Prostate gland (tissue), 2 donors: ENCODE results near the gene WDR1.

Experiments used
- CTCF ChIP-seq, 4 experiments: fragments of 200-600 bp in 2 of 4; fragments of 450-650 bp in 2 of 4; sonication (generic) in 2 of 4; IDR thresholded peaks; 1 replicate in 3 of 4; 2 replicates in 1 of 4; pipeline ENCODE4 v1.5.1; 2016 to 2019; ENCODE audit warnings: antibody characterized with exemption in 4 of 4, mild to moderate bottlenecking in 2 of 4, moderate library complexity in 2 of 4
- POLR2A ChIP-seq: fragments of 450-650 bp; IDR thresholded peaks from one replicate; pipeline ENCODE4 v1.6.1; 2016; ENCODE audit warnings: antibody characterized with exemption, mild to moderate bottlenecking
- POLR2AphosphoS5 ChIP-seq: sonication (generic); formaldehyde crosslinking; IDR thresholded peaks from one replicate; pipeline ENCODE4 v1.6.1; 2017; ENCODE audit warnings: antibody characterized with exemption

- TF ChIP-seq POLR2A, result no peak
- no peak for TF ChIP-seq CTCF (IDR thresholded peaks at IDR 0.05)
- TF ChIP-seq POLR2AphosphoS5, result no peak
Measured at GRCh38 chr4:10114607-10115006, 2.0 kb downstream of the WDR1 start.
